K562 (cell line): ENCODE data around the gene TRAPPC2B. TPM values are rescaled to one million over a fixed set of nuclear protein-coding genes. Genes with fewer than 3 reads are reported as not detected.
A peak's percentile ranks its signal among the peaks of the same experiment; 100 is the strongest.

Source experiments
- EHMT2 ChIP-seq: fragments of 450-650 bp; IDR thresholded peaks from 2 replicates; pipeline ENCODE4 v1.6.1; 2018; ENCODE audit warnings: antibody characterized with exemption
- PHF21A ChIP-seq: fragments of 450-650 bp; IDR thresholded peaks from 2 replicates; pipeline ENCODE4 v1.6.1; 2017; ENCODE audit warnings: low read depth, borderline replicate concordance
- SMAD4 ChIP-seq: fragments of 250-450 bp; sonication (Bioruptor Pico); conservative IDR thresholded peaks from 2 replicates; pipeline ENCODE4 v1.8.0; 2021; ENCODE audit warnings: inconsistent platforms, mild to moderate bottlenecking, moderate library complexity
- TRIM24 ChIP-seq, 2 experiments: fragments of 450-650 bp; IDR thresholded peaks; 2 replicates each; pipeline ENCODE4 v1.6.1; 2016
- ZNF274 ChIP-seq: IDR thresholded peaks from 2 replicates; pipeline ENCODE4 v1.6.1; 2011; ENCODE audit warnings: low read depth, mild to moderate bottlenecking, low read length, moderate library complexity, borderline replicate concordance
- ZSCAN29 ChIP-seq: fragments of 450-650 bp; IDR thresholded peaks from 2 replicates; pipeline ENCODE4 v1.6.1; 2017
- polyA plus RNA-seq, 8 experiments: library from polyadenylated mRNA; depleted of rRNA in 4 of 8; stranded (reverse) in 5 of 8; unstranded in 3 of 8; fragments of >200 nt; fragmentation: Nextera tagmentation in 2 of 8; fragmentation: Illumina TruSeq in 1 of 8; extraction: Ambion mirVana in 2 of 8; extraction: Trizol in 1 of 8; gene quantifications; 2 replicates each; pipeline versions ENCODE4 v1.2.1 to v1.2.3, GENCODE V29; 2011 to 2014; ENCODE audit warnings: inconsistent platforms in 1 of 8, missing spikeins in 1 of 8
- total RNA-seq, 7 experiments: library from RNA; depleted of rRNA in 6 of 7; stranded (reverse); fragments of >200 nt in 6 of 7; fragmentation: Illumina TruSeq in 2 of 7; extraction: Trizol in 2 of 7; gene quantifications; 2 replicates each; pipeline versions ENCODE4 v1.2.1 to v1.2.3, GENCODE V29; 2011 to 2021; ENCODE audit warnings: low replicate concordance in 1 of 7
- TF ChIP-seq, protein P1 (sequence below): fragments of 250-450 bp; sonication (Bioruptor Pico); IDR thresholded peaks from 2 replicates; pipeline ENCODE4 v1.4.0; 2020
- TF ChIP-seq, protein P2 (sequence below): IDR thresholded peaks from 2 replicates; pipeline ENCODE4 v1.6.1; 2014; ENCODE audit warnings: antibody characterized with exemption
- TF ChIP-seq, protein P3 (sequence below): fragments of 250-450 bp; sonication (Bioruptor Pico); IDR thresholded peaks from 2 replicates; pipeline ENCODE4 v1.8.0; 2021; ENCODE audit warnings: borderline replicate concordance, mild to moderate bottlenecking, moderate library complexity; ENCODE audit not compliant: poor library complexity, severe bottlenecking
- TF ChIP-seq, protein P4 (sequence below): fragments of 250-450 bp; sonication (Bioruptor Pico); IDR thresholded peaks from 2 replicates; pipeline ENCODE4 v1.4.0; 2020; ENCODE audit warnings: mild to moderate bottlenecking, moderate library complexity
- TF ChIP-seq, protein P5 (sequence below): fragments of 250-450 bp; sonication (Bioruptor Pico); IDR thresholded peaks from 2 replicates; pipeline ENCODE4 v1.5.0; 2021; ENCODE audit warnings: mild to moderate bottlenecking, moderate library complexity

Gene TRAPPC2B
- total and polyA plus RNA-seq, 9 of the 15 experiments (the other 6 are each of a cell fraction or from before 2014, with no cell fraction given): 2.2 to 20.4 (median 4.6) TPM

DNA sequence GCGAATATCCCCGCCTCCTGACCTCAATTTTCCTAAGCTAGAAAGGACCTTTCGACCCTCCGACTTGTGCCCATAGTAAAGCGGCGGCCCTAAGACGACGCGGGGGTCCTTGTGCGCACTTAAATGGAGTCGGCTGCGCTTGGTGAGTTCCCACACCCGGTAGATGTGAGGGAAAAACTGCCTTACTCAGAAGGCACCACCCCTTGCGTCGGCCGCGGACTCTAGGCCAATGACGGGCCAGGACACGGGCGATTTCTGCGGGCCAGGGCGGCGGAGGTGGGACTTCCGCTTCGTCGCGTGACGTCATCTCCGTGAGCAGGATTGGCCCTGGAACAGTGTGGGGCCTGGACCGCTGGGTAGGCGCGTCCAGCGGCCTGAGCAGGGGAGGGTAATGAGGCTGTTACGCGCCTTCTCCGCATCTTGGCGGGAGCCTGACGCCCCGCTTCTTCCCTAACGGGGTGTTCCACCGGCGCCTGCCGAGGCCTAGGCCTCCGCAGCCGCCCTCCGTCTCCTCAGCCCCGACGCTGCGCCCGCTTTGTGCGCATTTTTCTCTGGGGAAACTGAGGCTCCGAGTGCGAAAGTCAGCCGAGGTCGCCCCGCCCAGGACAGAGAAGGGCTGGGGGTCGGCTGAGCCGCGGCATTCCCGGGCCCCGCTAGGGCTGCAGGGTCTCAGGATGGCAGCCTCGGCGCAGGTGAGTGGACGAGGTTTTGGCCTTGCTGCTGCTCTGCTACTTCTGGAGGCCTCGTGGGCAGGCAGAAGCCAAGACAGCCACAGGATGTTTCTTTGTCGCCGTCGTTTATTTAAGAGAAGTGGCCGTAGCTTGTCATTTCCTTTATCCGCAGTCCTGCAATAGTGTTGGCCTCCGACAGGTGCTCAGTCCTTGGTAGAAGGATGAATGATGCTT, 42.9 kb upstream of the TRAPPC2B start, which contains the start of gene ZNF543 (continued):
- TF ChIP-seq, protein P1, sequence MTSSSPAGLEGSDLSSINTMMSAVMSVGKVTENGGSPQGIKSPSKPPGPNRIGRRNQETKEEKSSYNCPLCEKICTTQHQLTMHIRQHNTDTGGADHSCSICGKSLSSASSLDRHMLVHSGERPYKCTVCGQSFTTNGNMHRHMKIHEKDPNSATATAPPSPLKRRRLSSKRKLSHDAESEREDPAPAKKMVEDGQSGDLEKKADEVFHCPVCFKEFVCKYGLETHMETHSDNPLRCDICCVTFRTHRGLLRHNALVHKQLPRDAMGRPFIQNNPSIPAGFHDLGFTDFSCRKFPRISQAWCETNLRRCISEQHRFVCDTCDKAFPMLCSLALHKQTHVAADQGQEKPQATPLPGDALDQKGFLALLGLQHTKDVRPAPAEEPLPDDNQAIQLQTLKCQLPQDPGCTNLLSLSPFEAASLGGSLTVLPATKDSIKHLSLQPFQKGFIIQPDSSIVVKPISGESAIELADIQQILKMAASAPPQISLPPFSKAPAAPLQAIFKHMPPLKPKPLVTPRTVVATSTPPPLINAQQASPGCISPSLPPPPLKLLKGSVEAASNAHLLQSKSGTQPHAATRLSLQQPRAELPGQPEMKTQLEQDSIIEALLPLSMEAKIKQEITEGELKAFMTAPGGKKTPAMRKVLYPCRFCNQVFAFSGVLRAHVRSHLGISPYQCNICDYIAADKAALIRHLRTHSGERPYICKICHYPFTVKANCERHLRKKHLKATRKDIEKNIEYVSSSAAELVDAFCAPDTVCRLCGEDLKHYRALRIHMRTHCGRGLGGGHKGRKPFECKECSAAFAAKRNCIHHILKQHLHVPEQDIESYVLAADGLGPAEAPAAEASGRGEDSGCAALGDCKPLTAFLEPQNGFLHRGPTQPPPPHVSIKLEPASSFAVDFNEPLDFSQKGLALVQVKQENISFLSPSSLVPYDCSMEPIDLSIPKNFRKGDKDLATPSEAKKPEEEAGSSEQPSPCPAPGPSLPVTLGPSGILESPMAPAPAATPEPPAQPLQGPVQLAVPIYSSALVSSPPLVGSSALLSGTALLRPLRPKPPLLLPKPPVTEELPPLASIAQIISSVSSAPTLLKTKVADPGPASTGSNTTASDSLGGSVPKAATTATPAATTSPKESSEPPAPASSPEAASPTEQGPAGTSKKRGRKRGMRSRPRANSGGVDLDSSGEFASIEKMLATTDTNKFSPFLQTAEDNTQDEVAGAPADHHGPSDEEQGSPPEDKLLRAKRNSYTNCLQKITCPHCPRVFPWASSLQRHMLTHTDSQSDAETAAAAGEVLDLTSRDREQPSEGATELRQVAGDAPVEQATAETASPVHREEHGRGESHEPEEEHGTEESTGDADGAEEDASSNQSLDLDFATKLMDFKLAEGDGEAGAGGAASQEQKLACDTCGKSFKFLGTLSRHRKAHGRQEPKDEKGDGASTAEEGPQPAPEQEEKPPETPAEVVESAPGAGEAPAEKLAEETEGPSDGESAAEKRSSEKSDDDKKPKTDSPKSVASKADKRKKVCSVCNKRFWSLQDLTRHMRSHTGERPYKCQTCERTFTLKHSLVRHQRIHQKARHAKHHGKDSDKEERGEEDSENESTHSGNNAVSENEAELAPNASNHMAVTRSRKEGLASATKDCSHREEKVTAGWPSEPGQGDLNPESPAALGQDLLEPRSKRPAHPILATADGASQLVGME (CRISPR knock-in tag): no peak
- TF ChIP-seq, protein P2, sequence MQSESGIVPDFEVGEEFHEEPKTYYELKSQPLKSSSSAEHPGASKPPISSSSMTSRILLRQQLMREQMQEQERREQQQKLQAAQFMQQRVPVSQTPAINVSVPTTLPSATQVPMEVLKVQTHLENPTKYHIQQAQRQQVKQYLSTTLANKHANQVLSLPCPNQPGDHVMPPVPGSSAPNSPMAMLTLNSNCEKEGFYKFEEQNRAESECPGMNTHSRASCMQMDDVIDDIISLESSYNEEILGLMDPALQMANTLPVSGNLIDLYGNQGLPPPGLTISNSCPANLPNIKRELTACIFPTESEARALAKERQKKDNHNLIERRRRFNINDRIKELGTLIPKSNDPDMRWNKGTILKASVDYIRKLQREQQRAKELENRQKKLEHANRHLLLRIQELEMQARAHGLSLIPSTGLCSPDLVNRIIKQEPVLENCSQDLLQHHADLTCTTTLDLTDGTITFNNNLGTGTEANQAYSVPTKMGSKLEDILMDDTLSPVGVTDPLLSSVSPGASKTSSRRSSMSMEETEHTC: no peak
- TF ChIP-seq TRIM24 (IDR thresholded peaks at IDR 0.05): no peak
- TF ChIP-seq ZSCAN29: no peak
- TF ChIP-seq SMAD4: 0 out of 2 replicates have a peak, but pooled peaks have one; percentile 32
- TF ChIP-seq, protein P3, sequence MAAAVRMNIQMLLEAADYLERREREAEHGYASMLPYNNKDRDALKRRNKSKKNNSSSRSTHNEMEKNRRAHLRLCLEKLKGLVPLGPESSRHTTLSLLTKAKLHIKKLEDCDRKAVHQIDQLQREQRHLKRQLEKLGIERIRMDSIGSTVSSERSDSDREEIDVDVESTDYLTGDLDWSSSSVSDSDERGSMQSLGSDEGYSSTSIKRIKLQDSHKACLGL: no peak
- TF ChIP-seq, protein P4, sequence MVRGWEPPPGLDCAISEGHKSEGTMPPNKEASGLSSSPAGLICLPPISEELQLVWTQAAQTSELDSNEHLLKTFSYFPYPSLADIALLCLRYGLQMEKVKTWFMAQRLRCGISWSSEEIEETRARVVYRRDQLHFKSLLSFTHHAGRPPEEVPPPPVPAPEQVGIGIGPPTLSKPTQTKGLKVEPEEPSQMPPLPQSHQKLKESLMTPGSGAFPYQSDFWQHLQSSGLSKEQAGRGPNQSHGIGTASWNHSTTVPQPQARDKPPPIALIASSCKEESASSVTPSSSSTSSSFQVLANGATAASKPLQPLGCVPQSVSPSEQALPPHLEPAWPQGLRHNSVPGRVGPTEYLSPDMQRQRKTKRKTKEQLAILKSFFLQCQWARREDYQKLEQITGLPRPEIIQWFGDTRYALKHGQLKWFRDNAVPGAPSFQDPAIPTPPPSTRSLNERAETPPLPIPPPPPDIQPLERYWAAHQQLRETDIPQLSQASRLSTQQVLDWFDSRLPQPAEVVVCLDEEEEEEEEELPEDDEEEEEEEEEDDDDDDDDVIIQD (CRISPR knock-in tag): no peak
- TF ChIP-seq PHF21A: no peak
- TF ChIP-seq, protein P5, sequence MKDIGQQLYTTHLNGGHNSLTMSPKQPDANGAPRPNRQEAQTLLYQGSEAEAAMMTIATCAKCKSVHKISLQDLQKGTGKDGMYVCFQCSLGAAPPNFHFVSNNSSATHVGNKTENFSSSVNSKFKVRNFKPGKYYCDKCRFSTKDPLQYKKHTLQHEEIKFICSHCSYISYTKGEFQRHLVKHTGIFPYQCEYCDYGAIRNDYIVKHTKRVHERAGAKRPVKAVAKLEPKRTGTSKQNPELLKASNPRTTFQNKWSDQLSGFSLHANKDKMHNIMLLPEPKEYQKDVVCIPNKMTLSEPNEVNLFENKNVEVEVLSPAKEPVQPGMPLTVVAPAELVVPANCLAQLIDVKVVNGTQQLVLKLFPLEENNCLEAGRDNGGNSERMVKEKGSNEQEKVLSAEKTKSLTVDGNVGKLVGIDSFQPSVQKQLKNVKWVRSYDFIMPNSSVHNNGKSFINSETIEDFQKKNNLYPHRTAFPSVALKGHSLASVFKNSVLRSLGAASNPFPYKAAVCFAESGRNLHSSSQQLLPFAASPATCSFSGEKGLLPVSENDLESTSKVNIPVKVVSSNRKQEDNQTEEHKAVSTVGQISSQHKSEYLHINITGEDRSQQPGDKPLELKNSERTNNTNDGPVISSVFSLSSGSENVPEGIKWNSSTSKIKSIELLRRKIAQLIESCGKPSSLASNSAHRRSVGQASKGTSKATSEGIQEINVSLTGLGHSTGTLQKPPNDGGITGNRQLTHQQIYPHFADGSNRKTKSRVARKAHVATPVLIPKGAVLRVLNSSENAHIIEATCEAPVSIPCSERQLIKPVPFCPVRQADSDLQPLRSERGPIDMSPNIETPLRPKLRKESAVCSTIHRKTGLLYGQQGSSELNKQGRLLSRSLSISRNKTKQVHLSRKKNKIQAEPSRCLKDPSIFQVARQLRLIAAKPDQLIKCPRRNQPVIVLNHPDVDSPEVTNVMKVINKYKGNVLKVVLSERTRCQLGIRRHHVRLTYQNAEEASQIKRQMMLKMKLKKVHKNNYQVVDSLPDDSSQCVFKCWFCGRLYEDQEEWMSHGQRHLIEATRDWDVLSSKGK: no peak
- TF ChIP-seq ZNF274: no peak
- no peak for TF ChIP-seq EHMT2
